NCI-H1105 treated with DMSO at 0.1 percent for 48 hours (cell line): ENCODE data around the gene ELP1.
"Not testable (repeated sequence)": the region's sequence is repeated elsewhere in the genome, so short reads cannot be mapped to it uniquely, and the experiment has no call there.

Experiments used
- DNase-seq: peaks from one replicate; lab custom pipeline; 2025; lab: John Stamatoyannopoulos, UW

Gene ELP1, protein sequence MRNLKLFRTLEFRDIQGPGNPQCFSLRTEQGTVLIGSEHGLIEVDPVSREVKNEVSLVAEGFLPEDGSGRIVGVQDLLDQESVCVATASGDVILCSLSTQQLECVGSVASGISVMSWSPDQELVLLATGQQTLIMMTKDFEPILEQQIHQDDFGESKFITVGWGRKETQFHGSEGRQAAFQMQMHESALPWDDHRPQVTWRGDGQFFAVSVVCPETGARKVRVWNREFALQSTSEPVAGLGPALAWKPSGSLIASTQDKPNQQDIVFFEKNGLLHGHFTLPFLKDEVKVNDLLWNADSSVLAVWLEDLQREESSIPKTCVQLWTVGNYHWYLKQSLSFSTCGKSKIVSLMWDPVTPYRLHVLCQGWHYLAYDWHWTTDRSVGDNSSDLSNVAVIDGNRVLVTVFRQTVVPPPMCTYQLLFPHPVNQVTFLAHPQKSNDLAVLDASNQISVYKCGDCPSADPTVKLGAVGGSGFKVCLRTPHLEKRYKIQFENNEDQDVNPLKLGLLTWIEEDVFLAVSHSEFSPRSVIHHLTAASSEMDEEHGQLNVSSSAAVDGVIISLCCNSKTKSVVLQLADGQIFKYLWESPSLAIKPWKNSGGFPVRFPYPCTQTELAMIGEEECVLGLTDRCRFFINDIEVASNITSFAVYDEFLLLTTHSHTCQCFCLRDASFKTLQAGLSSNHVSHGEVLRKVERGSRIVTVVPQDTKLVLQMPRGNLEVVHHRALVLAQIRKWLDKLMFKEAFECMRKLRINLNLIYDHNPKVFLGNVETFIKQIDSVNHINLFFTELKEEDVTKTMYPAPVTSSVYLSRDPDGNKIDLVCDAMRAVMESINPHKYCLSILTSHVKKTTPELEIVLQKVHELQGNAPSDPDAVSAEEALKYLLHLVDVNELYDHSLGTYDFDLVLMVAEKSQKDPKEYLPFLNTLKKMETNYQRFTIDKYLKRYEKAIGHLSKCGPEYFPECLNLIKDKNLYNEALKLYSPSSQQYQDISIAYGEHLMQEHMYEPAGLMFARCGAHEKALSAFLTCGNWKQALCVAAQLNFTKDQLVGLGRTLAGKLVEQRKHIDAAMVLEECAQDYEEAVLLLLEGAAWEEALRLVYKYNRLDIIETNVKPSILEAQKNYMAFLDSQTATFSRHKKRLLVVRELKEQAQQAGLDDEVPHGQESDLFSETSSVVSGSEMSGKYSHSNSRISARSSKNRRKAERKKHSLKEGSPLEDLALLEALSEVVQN (N-terminal part only)

DNA sequence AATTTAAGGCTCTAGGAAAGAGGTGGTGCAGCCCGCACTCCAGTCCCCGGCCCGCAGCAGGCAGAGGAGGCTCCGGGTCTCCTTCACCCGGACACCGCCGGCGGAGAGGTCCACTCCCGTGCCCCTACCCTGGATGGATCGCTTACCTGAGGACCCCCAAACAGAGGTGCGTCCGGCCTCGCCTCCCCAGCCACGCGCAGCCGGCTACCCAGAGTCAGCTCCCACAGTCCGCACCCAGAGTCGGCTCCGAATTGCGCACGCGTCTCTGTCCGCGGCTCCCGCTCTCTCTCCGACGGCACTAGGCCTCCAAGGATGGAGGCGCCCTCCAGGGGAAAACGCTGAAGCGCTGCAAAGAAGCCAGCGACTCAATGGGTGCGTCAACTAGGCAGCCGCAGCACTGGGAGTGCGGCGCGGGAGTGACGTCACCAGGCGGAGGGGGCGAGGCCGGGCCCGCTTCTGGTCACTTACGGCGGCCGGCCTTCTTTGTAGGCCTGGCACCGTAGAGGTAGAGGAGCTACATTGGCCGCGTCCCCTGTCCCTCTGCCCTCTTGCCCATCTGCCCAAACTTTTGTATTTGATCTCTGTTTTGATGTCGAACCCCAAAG lies at the start of gene ELP1:
TSS of gene ELP1 (minus strand) at position 407 of the 605 bp plus-strand sequence. CDS start 2,978 bp downstream, outside the sequence.
- peak; percentile 92 for DNase-seq

DNA sequence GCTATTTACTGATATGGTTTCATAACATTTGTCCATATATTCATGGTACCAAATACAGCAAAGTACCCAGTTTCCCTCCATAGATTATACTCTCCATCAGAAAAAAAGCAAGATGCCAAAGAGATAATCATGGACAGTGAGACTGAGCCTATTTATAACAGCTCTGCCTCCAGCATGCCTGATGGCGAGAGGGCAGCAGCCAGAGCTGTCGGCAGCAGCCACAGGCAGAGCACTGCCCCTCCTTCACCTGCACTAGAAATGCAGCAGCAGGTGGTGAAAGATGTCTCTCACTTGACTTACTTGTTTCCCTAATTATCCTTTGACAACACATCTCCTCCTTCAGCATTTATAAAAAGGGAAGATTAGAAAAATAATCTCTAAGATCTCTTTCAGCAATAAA lies 47.0 kb upstream of the ELP1 start:
- peak; percentile 21 for DNase-seq

DNA sequence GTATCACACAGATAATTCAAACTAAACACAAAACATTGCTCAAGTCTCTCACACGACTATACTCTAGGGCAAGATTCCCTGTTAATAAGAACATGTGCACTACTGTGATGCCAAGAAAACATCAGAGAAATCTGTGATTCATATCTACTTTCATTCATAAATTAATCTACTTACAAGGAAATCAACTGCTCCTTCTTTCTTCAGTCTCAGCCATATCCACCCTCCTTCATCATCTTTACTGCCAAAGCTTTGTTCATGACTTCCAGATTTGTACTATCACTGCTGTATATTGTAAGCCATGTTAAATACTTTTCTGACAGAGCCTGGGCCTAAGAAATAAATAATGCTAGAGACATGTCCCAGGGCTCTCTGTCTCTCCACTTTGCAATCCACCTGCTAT lies 44.3 kb upstream of the ELP1 start:
- DNase-seq = no peak

DNA sequence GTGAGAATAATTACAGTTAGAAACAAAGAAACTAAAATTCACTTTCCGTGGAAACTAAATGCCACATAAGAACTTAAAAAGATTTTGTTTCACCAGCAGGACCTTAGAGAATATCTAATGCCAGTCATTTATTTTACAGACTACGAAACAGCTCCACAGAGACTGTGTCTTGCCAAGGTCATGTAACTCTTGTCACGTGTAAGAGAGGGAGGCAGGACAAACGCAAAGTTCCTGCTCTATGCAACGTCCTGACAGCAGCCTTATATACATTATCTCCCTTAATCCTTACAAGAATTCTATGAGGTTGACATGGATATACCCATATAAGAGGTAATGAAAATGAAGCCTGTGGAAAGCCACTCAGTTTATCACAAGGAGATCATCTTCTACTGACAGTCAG lies 40.0 kb upstream of the ELP1 start:
- DNase-seq = no peak

DNA sequence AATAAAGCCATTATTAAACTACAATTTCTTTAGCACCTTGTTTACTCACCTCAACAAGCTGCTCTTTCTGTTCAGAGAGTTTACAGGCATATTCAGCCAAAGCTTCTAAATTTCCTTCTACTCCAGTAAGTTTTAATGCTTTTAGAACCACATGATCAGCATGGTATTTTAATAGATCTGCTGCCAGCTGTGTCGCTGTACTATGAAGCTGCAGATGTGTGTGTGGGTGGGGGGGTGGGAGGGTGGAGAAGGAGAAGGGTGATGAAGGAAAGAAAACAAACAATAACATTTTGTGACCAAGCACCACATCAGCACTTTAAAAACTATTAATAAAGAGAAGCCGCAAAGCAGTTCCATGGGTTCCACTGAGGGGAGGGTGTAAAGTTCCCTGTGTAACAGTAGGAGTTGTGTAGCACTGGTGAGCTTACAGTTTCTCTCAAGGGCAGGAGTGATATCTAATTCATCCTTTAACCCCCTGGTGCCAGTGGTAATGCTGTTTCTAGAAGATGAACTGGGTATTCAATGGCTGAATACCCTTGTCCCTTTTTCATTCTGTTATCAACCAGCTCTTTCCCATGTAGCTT lies 38.8 kb upstream of the ELP1 start:
- no peak for DNase-seq

DNA sequence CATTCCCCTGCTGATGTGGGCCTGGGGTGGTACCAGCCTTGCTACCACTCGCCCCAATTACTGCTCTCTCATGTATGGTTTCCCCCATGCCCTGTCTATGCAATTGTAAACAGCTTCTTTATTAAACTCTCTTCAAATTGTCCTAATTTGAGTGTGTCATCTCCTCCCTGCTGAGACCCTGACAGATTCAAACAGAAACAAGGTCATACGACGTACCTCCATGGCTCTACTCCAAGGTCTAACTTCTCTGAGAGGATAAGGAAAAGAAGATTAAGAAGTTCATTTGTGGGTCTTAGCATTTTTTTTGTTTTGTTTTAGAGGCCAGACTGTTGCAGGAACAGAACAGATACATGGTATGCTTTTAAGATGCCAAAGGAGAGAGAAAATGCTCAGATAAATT lies 38.3 kb upstream of the ELP1 start:
- DNase-seq = no peak

DNA sequence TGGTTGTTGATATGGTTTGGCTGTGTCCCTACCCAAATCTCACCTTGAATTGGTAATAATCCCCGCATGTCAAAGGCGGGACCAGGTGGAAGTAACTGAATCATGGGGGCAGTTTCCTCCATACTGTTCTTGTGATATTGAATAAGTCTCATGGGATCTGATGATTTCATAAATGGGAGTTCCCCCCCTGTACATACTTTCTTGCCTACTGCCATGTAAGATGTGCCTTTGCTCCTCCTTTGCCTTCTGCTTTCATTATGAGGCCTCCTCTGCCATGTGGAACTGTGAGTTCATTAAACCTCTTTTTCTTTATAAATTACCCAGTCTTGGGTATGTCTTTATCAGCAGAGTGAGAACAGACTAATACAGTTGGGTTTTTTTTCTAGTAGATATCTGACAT lies 37.5 kb upstream of the ELP1 start:
- not testable (repeated sequence) for DNase-seq

DNA sequence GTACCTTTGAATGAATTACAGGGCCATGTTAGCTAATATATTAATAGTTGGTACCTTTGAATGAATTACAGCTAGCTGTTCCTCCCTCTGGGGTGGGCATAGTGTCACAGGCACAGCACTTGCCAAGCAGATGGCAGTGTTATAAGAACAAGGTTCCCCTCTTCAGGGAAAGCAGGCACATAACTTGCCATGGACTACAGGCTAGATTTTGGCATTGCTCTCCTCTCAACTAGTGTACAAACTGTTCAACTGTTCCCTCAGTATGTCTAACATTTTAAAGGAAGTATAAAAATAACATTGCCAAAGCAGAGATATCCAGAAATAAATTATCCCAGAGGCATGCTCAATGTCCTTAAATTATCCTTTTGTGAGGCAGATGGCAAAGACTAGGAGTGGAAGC lies 34.0 kb upstream of the ELP1 start:
- no peak for DNase-seq

DNA sequence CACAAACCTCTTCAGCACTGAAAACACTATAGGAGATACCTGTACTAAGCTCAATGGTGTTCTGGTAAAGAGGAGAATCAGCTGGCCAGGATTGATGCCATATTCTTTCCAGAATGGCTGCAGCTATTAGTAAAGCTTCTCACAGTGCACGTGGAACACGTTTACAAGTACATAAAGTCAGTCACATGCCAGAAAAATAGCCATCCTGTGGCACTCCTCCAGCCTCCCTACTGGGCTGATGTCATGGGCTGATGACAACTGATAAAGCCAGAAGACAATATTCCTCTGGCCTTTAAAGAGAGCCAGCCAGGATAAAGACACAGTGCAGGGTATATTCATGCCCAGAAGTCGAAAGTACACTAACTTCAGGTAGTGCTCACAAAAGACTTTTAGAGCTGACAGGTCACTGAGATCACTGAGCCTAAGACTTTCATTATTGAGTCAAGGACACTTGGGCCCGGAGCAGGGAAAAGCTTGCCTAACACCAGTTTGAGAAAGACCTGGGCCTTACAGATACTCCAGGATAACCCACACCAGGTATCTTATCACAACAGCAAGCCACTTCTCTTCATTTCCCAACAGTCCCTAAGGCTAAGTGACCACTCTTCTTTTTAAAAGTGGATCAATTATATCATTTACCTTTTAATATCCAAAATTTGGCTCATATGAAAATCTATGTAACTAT lies 29.7 kb upstream of the ELP1 start:
- no peak for DNase-seq

DNA sequence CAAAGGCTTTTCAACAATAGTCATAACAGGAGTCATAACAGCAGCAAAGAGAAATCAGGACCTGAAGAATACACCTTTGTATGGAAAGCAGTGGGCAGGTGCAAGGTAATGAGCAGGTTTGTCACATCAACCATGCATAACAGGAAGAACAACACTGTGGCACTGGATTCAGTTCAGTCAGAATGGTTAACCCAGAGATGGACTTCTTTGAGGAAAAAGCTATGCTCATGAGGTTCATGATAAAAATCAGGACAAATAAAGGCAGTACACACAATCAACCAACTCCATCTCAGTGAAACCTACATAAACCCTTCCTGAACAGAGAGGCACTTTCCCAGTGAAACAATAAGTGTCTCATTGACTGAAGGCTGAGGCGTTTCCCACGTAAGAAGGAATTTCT lies 27.2 kb upstream of the ELP1 start:
- DNase-seq = no peak

DNA sequence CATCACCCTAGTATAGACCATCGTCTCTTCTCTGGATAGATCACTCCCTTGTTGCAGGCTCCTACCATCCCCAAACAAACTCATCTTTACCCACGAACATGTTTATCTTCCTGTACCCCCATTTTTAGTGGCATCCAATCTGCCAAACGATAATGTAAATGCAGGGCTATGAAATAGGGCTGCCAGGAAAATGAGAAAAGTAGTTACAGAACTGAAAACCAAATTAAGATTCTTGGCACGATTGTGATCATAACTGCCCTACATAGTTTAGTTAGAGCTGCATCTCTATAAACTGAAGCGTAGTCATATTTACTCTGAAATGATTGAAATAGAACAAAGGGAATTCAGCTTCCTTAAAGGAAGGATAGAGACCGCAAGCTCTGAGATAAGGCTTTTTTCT lies 26.4 kb upstream of the ELP1 start:
- no peak for DNase-seq

DNA sequence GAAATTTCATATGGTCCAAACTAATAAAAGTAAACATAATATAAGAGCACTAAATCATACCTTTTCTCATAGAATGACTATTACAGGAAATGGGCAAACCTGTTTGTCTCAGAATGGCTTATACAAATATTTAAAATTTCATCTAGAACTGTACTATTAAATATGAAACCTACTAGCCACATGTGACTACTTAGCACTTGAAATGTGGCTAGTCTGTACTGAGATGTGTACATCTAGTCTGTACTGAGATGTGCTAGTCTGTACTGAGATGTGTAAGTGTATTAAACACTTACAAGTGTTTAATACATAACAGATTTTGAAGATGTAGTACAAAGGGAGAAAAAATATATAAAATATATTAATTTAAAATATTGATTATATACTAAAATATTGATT lies 22.7 kb upstream of the ELP1 start:
- no peak for DNase-seq

DNA sequence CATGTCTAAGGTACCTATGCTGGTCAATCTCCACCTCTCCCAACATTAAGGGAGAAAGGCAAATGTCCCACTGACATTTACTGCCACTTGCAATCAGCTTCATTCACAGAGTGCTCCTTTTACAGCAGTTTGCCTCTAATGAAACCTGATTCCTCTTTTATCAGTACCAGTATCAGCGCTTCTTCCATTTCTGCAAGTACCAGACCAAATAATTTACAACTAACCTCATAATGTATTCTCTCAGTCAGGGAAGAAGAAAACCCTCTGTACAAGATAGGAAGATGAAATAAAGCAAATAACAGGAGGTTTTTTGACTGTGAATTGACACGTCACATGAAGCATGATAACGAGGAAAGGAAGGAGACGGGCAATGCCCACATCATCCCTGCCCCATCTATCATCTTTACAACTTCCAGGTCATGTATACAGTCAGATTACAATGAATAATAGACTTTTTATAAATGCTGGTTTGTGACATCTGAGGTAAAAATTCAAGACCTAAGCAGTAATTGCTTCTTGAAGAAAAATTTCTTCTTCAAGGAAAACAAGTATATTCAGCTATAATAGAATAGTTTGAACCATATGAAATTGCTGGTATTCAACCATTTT lies 22.2 kb upstream of the ELP1 start:
- no peak for DNase-seq

DNA sequence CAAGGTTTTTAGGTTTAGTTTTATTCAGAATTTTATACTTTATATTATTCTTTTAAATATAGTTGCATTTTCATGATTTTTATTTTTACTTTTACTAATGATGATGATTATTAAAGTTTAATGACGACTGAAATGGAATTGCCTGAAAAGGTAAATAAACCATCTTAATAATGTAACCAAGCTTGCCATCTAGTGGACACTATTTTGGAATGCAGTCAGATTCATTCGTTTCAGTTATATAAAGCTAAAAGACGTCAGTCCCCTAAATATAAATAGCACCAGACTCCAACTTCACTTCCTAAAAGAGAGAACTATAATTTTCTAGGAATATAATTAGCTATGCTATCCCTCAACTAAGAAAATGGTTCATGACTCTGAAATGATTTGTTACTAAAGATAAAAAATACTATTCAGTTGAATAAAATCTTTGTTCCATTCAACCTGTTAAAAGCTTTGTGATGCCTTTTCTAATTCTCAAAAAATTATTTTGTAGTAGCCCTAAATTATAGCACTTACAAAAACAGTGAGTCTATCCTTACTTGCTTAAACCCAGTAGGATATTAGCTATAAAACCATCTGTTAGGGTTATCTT lies 20.2 kb upstream of the ELP1 start:
- peak; percentile 69 for DNase-seq

DNA sequence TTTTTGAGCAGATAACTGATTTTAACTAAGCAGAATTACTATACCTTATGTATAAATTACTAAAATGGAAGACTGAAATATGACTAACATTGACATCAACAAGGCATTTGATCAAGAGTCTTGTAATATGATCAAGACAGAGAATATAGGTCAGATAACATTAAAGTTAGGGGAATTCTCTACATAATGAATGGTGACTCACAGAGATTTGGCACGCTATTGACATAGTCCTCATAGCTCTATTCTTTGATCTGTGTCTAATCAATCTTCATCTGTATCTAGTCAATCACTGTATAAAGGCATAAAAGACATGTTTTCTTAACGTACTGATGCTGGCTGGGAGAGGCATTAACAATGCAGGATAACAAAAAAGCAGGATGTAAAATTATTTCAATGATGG lies 17.7 kb upstream of the ELP1 start:
- no peak for DNase-seq

DNA sequence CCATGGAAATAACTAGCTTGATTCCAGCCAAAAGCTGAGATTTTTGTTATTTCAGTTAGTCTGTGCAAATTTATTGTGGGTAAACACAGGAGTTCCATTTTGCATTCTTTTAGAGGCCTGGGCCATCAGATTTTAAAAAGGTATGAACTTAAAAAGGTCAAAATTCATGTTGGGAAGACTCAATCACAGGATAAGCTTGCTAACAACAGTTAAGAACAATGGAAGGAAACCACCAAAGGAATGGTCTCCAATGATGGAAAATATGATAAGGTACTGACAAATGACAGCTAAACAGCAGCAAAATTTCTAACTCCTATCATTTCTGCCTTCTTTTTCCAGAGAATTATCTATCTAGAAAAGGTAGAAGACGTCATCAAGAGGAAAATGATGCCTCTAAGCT lies 16.2 kb upstream of the ELP1 start:
- no peak for DNase-seq

DNA sequence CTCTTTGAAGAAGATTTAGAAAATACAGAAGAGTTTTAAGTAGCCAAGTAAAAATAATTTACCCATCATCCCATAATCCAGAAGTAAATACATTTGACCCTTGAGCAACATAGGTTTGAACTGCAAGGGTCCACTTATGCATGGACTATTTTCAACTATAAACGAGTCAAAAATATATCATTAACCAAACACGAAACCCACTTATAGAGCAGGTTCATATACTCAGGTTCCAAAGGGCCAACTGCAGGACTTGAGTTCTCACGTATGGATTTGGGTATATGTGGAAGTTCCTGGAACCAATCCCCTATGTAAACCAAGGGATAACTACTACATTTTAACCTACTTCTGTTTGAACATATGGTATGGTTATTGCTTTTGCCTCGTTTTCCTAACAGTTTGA lies 6.1 kb upstream of the ELP1 start:
- DNase-seq = no peak

DNA sequence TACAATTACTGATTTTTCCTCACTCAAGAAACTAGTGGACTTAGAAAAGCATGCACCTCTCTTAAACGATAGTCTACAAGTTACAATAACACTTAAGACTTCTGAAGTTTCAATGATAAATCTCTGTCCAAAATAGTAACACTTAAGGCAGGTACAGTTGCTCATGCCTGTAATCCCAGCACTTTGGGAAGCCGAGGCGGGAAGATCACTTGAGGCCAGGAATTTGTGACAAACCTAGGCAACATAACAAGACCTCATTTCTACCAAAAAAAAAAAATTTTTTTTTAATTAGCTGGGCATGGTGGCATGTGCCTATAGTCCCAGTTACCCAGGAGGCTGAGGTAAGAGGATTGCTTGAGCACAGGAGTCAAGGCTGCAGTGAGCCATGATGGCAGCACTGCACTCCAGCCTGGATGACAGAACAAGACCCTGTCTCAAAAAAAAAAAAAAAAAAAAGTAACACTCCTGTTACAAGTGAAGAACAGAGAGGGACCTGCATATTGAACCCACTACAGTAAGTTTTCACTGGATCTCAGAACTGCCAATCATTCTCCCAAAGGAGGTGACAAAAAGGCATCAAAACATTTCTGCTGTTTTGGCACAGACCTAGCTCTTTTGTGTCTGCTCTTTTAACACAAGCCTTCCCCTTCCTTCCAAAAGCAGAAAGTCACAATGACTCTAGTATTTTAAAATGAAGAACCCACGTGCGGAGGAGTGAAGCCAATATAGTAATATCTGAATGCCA lies 3.8 kb upstream of the ELP1 start:
- DNase-seq = no peak

DNA sequence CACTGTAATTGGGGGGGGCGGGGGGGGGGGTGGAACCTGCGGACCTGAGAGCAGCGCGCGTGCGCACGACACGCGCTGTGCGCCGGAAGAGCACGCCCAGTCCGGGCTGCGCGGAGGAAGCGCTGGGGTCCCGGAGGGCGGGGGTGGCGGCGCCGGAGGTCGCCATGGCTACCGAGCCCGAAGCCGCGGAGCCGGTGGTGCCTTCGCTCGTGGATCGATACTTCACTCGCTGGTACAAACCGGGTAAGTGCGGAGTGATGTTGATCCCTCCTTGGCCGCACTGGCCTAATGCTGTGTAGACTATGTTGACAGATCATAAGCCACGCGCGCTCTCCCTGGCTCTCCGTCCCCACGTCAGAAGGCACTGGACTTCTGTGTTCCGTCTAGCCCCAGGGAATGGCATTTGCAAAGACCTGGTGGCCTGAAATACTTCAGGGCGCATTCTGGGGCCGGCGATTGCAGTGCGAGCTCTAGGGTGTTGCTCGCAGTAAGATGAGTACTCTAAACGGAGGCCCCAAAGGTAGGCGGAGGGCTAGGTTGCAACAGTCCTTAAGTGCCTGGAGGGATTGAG lies 484 bp upstream of the ELP1 start, which contains the start of gene ABITRAM:
TSS of gene ABITRAM (plus strand) at position 78 of the 571 bp plus-strand sequence. CDS start at position 165, 87 bp downstream.
- peak; percentile 84 for DNase-seq
